Prostate gland (tissue), 2 donors: ENCODE results near the gene DPYD. TPM values are rescaled to one million over a fixed set of nuclear protein-coding genes. Genes with fewer than 3 reads are reported as not detected.

Source experiments
- DNase-seq: peaks from one replicate; pipeline ENCODE4 v3.0.0-alpha.2; 2019; ENCODE audit warnings: low spot score
- H3K27ac ChIP-seq, 2 donors: fragments of 200-600 bp; sonication (generic); 2 replicates each; pipeline ENCODE4 v1.5.1; 2017 to 2019
- H3K27me3 ChIP-seq: fragments of 200-600 bp; sonication (generic); replicated peaks from 2 replicates; pipeline ENCODE4 v1.5.1; 2019; ENCODE audit not compliant: insufficient read depth
- H3K36me3 ChIP-seq, 2 donors: fragments of 200-600 bp; sonication (generic); 1 replicate in 1 of 2; 2 replicates in 1 of 2; pipeline versions ENCODE4 v1.5.1 to v1.8.1; 2017 to 2019
- H3K4me1 ChIP-seq: fragments of 200-600 bp; sonication (generic); replicated peaks from 2 replicates; pipeline ENCODE4 v1.5.1; 2019
- H3K4me3 ChIP-seq, 2 donors: fragments of 200-600 bp; sonication (generic); 2 replicates each; pipeline ENCODE4 v1.5.1; 2017 to 2019
- H3K9me3 ChIP-seq: fragments of 200-600 bp; sonication (generic); 2 replicates; pipeline ENCODE4 v1.5.1; 2017
- CTCF ChIP-seq, 4 experiments: fragments of 200-600 bp in 2 of 4; fragments of 450-650 bp in 2 of 4; sonication (generic) in 2 of 4; IDR thresholded peaks; 1 replicate in 3 of 4; 2 replicates in 1 of 4; pipeline ENCODE4 v1.5.1; 2016 to 2019; ENCODE audit warnings: antibody characterized with exemption in 4 of 4, mild to moderate bottlenecking in 2 of 4, moderate library complexity in 2 of 4
- POLR2A ChIP-seq: fragments of 450-650 bp; IDR thresholded peaks from one replicate; pipeline ENCODE4 v1.6.1; 2016; ENCODE audit warnings: antibody characterized with exemption, mild to moderate bottlenecking
- POLR2AphosphoS5 ChIP-seq: sonication (generic); formaldehyde crosslinking; IDR thresholded peaks from one replicate; pipeline ENCODE4 v1.6.1; 2017; ENCODE audit warnings: antibody characterized with exemption
- WGBS: methylation state at CpG from one replicate; pipeline ENCODE4 v1.1.5; 2018; 5-methylcytosine and 5-hydroxymethylcytosine counted together
- intact Hi-C: fragments of 100-400 bp; cut with DNase I; formaldehyde crosslinking; loops from one replicate; pipeline ENCODE4 v1.14.2; 2022
- total RNA-seq, 2 donors: library from RNA; depleted of rRNA; stranded (reverse); fragments of >200 nt; gene quantifications; one replicate each; pipeline ENCODE4 v1.1.0, GENCODE V29; 2016

The DPYD gene
- total RNA-seq, result 10 to 100 TPM; 18.2 to 19.7 TPM

- Histone ChIP-seq H3K9me3 (no peaks in the 10 kb centered on the region), H3K4me1 (no peaks in the 10 kb centered on the region), H3K27me3 (no peaks in the 10 kb centered on the region), H3K27ac (peak within 1 kb of the TSS; percentile 91), H3K36me3 (no peaks in the 10 kb centered on the region), H3K4me3 (peak within 1 kb of the TSS; percentile 64 to 70)
- peak; percentile 86 for DNase-seq
- under 1% methylated on average over 40 of the region's 50 CpGs for WGBS
- intact Hi-C loops, result no loop called here
- TF ChIP-seq POLR2AphosphoS5 (peak; percentile 52), POLR2A (peak; percentile 75), CTCF (IDR thresholded peaks at IDR 0.05) (peak in 1 of 4 experiments; percentile 5)
Measured at GRCh38 chr1:97920832-97921571, at the start of gene DPYD. Gene DPYD, minus strand, starts transcription at chr1:97921034. Its CDS starts 112 bp downstream, at chr1:97920922.

- intact Hi-C loops, result no loop called here
- no peaks in the 10 kb centered on the region for H3K36me3 ChIP-seq
- TF ChIP-seq CTCF (IDR thresholded peaks at IDR 0.05) (no peak), POLR2AphosphoS5 (no peak), POLR2A (no peak)
- no peak overlapping the region for H3K27ac ChIP-seq
- H3K9me3 ChIP-seq, result no peaks in the 10 kb centered on the region
- H3K27me3 ChIP-seq, result no peaks in the 10 kb centered on the region
- no peak overlapping the region for H3K4me3 ChIP-seq
- H3K4me1 ChIP-seq, result no peaks in the 10 kb centered on the region
- DNase-seq, result no peak
Measured at GRCh38 chr1:97960470-97960869, 39.6 kb upstream of the DPYD start.

- Histone ChIP-seq H3K4me1 (no peaks in the 10 kb centered on the region), H3K36me3 (no peaks in the 10 kb centered on the region), H3K27me3 (no peaks in the 10 kb centered on the region), H3K9me3 (no peaks in the 10 kb centered on the region), H3K4me3 (no peak overlapping the region), H3K27ac (no peak overlapping the region)
- DNase-seq, result no peak
- 74% methylated on average over 3 of the region's 3 CpGs for WGBS
- TF ChIP-seq CTCF (IDR thresholded peaks at IDR 0.05), result no peak
- no peak for TF ChIP-seq POLR2A
- no peak for TF ChIP-seq POLR2AphosphoS5
- intact Hi-C loops, result no loop called here
Measured at GRCh38 chr1:97947695-97948094, 26.9 kb upstream of the DPYD start.

GRCh38 chr1:97943354-97943753 lies 22.5 kb upstream of the DPYD start:
- Histone ChIP-seq H3K27me3 (no peaks in the 10 kb centered on the region), H3K36me3 (no peaks in the 10 kb centered on the region), H3K27ac (no peak overlapping the region), H3K4me3 (no peak overlapping the region), H3K9me3 (no peaks in the 10 kb centered on the region), H3K4me1 (no peaks in the 10 kb centered on the region)
- WGBS, result 59% methylated on average over 4 of the region's 4 CpGs
- TF ChIP-seq POLR2A (no peak), POLR2AphosphoS5 (no peak)
- intact Hi-C loops, result no loop called here
- no peak for DNase-seq

GRCh38 chr1:97942161-97943123 lies 21.6 kb upstream of the DPYD start:
- TF ChIP-seq CTCF (IDR thresholded peaks at IDR 0.05) (no peak), POLR2AphosphoS5 (no peak), POLR2A (no peak)
- no peaks in the 10 kb centered on the region for H3K36me3 ChIP-seq
- DNase-seq, result no peak
- H3K27me3 ChIP-seq, result no peaks in the 10 kb centered on the region
- 61% methylated on average over 2 of the region's 2 CpGs for WGBS
- intact Hi-C loops, result no loop called here
- no peaks in the 10 kb centered on the region for H3K9me3 ChIP-seq
- H3K4me3 ChIP-seq, result no peak overlapping the region
- H3K4me1 ChIP-seq, result no peaks in the 10 kb centered on the region
- H3K27ac ChIP-seq, result no peak overlapping the region
